Activated CD4-positive, CD25-positive, alpha-beta regulatory T cell treated with anti-CD3 and anti-CD28 coated beads, Interleukin-2, amount 50 U/mL, for 16 hours (primary cell): ENCODE results near the gene MATN4.

ENCODE experiments used
- DNase-seq: peaks from one replicate; pipeline ENCODE4 v3.0.0-alpha.2; 2020; ENCODE audit warnings: low read depth, low spot score

Gene MATN4

GRCh38 chr20:45341579-45341938 is 33.5 kb upstream of the MATN4 start:
- no peak for DNase-seq

GRCh38 chr20:45340951-45341350 is 32.9 kb upstream of the MATN4 start:
- DNase-seq = no peak

- DNase-seq = no peak
These were observed 32.2 kb upstream of the MATN4 start for GRCh38 chr20:45340236-45340847.

DNA sequence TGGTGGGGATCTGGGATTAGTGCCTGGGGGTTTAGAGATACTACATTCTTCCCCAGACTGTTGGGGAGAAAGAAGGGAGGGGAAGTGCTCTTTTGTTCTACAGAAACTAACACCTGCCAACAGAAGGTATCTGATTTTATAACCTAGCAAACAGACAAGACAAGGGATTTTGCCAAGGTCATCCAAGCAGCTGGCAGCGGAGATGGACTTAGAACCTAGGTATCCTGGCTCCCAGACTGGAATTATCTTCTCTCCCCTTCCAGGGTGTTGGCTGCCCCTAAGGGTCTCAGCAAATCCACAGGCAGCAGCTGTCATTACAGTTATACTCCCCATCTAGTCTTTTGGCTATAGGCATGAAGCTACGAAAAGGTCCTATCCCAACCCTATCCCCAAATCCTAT is 31.7 kb upstream of the MATN4 start:
- no peak for DNase-seq

- no peak for DNase-seq
These were observed 31.0 kb upstream of the MATN4 start for GRCh38 chr20:45339084-45339483.

DNA sequence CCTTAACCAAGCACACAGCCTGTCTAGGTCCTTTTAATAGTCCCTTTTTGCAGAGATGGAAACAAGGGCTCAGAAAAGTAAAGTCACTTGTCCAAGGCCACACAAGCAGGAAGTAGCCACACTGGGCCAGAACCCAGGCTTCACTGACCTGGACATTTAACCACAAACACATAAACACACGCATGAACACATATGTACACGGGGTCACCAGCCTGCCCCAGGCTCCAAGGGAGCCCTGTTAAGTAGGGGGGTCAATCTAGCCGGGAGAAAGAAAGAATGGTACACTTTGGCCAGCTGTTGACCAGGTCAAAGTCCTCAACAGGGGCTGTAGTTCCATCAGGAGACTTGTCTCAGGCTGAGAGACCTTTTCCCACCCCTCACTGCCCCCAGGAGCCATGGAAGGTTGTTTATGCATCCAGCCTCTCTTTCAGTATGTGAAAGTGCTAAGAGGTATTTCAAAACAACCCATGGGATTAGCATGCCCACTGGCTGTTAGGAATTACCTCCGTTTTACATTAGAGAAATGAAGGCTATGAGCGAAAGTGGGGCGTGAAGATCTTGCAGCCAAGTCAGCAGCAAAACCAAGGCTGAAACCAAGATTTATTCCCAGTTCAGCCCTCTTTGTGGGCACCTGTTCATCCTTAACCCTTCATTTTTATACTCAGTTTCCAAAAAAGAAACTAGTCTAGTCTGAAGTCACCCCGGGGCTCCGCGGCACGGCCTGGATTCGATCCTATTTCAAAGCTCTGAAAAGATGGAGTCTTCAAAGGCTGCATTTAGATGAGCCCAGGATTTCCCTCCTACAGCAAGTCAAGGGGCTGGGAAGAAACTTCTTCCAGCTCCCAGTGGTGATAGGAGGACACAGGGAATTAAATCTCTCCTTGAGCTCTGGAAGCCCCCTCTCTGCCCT is 30.3 kb upstream of the MATN4 start:
- DNase-seq = no peak

DNA sequence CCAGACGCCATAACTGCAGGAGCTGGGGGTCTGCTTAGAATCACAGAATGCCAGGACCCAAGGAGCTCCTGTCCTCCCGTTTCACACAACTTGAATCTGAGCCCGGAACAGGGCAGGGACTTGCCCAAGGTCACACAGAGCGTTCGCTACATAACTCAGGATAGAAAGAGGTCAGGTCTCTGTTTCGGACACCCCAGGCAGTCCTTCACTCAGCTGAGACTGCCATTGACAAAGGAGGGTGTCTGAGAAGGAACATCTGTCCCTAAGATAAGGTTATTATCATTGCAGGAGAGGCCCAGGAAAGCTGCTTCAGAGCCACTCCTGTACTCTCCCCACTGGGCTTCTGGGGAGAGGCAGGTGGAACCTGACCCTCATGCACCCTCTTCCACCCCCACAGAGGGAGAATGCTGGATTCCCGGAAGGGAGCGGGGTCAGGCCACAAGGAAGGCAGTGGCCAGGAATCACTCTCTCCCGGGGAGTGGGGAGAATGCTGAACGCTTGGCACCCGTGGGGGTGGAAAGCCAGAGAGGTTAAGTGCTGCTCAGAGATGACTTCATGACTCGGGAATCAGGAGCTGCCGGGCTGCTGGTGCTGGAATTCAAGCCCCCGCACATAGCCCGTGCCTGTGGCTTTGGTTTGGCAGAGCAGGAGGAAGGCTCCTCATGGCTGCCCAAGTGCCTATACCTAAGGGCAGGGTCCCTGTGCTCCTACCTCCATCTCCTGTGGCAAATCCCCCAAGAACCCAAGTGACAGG is 29.4 kb upstream of the MATN4 start:
- DNase-seq = no peak

GRCh38 chr20:45336530-45337366 is 28.6 kb upstream of the MATN4 start:
- DNase-seq = no peak

DNA sequence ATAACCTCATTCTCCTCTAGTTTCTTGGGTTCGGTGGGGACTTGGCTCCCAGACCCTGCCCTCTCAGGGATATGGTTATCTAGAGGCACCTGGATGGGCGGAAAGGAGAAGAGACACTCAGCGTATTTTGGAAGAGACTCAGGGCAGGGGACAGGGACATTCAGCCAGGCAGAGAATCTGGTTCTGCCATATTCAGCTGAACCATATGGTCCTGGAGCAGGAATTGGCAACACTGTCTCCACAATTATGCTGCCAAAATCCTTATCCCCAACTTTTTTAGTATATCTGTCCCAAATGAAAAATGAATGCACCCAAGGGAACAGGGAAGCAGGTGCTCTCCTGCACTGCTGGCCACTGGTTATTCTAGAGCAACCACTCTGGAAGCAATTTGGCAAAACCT is 22.4 kb upstream of the MATN4 start:
- no peak for DNase-seq

DNA sequence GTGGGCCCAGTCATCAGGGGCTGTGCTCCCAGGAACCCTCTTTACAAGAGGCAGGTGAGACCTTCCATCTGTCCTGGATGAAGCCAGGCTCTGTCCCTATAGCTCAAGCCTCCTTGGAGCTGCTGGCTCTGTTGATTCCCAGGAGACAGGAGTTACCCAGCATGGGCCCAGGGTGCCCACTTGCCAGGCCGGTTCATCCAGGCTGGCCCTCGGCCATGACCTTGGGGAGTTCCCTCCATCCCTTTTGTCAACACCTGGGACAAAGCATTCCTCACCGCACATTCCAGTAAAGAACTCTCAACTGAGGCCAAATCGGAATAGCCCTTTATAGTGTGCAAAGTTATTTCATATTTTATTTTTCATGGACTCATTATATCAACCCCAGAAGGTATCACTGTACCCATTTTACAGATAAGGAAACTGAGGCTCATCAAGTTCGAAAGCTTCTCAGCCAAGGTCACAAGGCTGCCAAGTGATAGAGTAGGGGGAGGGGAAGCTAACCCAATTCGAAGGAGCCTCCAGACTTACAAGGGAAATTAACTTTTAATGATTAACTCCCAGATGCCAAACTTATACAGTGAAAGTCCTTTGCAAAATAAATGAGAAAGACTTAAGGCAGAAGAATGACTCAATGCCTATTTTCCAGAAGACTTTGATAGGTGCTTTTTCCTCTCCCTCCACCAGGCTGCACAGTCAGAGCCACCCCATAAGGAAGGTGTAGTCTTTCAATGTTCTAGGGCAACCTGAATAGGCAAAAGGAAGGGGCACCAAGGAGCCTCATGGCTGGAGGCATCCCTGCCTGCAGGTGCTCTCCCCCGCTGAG is 21.6 kb upstream of the MATN4 start:
- DNase-seq = no peak

GRCh38 chr20:45328451-45328850 is 20.4 kb upstream of the MATN4 start:
- DNase-seq = no peak

- no peak for DNase-seq
These were observed 17.3 kb upstream of the MATN4 start for GRCh38 chr20:45325371-45325770.

GRCh38 chr20:45323731-45324130 is 15.6 kb upstream of the MATN4 start:
- DNase-seq = no peak

GRCh38 chr20:45322952-45323383 is 14.9 kb upstream of the MATN4 start:
- no peak for DNase-seq

DNA sequence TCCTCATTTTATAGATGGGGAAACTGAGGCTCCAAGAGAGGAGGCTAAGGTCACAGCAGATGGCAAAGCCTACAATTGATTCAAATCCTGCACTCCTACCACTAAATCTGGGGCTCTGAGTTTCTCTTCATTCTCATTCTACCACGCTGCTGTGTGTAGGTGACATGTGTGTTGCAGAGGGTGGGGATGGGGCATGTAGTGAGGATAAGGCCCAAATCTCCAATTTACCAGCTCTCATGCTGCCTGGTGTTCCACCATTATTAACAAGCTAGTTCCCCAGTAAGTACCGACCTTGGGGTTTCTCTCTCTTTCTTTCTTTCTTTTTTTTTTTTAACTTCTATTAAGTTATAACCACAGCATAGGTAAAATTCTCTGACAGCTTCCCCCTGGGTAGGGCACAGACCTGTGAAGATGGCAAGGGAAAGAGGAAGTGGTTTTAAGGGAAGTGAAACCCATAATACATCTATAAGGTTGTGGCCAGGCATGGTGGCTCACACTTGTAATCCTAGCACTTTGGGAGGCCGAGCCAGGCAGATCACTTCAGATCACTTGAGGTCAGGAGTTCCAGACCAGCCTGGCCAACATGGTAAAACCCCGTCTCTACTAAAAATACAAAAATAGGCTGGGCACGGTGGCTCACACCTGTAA is 13.0 kb upstream of the MATN4 start:
- DNase-seq = no peak

DNA sequence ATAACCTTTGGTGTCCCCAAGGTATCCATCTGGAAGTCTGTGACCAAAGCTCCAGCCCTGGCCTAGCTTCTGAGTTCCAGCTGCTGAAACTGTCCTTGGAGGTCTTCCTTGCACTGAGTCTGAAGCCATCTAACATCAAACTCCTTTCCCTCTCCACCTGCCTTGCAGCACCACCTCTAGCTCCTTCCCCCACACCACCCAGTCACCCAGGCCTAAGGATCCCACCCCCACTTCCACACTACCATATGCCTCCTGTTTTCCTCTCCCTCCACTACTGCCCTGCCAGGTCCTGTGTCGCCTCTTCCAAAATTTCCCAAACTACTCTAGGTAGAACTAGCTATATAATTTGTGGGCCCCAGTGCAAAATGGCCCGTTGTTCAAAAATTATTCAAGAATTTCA is 10.8 kb upstream of the MATN4 start:
- DNase-seq = no peak

DNA sequence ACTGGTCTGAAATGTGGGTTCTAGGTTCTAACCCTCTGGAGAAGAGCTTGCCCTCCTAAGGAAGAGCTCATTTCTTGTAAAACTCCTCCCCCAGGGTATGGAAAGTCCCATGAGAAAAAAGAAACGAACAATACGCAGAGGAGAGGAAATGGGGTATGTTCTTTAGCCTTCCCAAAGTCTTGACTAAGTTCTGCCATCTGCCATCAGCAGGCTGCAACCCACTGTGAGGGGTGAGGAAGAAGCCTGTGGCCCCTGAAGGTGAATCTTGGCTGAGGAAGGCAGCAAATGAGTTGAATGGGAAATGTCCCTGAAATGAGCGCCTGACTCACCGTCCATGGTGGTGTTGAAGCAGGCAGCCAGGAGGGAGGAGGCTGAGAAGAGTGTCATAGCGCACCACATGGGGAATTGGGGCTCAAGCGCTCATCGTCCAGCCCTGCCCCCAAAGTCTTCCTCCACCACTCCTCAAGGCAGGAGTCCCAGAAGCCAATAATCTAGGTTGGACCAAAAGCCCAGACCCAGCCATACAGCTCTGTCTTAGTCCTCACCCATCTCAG is 10.4 kb upstream of the MATN4 start:
- no peak for DNase-seq

- no peak for DNase-seq
These were observed 9.7 kb upstream of the MATN4 start for GRCh38 chr20:45317826-45318225.

- no peak for DNase-seq
These were observed 8.3 kb upstream of the MATN4 start for GRCh38 chr20:45316150-45317080.
